OCI-LY1 (cell line): Measurements from ENCODE around the gene NF2.

Experiments
- EZH2 ChIP-seq: fragments of 200-600 bp; sonication (generic), shearing (Covaris generic); IDR thresholded peaks from 2 replicates; pipeline ENCODE4 v1.8.0; 2017; ENCODE audit warnings: borderline replicate concordance, mixed run types, mild to moderate bottlenecking, antibody characterized with exemption, low read length, moderate library complexity, mixed read lengths
- TF ChIP-seq, protein P1 (sequence below): fragments of 200-600 bp; sonication (generic), shearing (Covaris generic); IDR thresholded peaks from 2 replicates; pipeline ENCODE4 v1.5.1; 2017; ENCODE audit warnings: mild to moderate bottlenecking, antibody characterized with exemption, low read length, moderate library complexity, mixed read lengths

DNA sequence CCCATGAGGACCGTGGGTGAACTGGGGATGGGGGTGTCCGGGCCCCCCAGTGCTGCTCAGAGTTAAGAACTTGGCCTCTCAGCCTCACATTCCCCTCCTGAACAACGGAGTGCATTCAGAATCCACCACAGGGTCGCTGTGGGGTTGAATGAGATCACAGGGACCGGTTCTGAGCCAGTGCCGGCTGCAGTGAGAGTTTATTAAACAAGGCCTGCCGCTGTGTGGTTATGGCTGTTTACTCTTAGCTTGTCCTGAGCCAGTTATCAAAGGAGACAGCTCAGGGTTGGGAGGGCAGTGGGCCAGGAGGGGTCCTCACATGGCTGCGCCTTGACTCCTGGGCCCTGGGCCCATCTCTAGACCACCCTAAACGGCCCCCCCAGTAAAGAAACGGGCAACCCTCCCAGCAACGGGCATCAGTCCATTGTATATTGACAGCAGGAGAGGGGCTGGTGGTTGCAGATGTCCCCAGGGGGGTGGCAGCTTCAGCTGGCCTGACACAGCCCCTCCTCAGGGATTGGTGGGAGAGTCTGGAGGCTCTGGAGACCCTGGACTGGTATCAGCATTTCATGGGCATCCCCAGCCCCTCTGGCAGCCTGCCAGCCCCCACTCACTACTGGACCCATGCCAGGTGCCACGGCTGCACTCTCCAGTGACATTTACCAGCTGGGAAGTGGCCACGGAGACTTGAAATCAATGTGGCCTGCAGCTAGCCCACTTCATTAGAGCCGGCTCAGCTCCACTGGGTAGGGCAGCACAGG, 101.3 kb downstream of the NF2 start:
- TF ChIP-seq, protein P1, sequence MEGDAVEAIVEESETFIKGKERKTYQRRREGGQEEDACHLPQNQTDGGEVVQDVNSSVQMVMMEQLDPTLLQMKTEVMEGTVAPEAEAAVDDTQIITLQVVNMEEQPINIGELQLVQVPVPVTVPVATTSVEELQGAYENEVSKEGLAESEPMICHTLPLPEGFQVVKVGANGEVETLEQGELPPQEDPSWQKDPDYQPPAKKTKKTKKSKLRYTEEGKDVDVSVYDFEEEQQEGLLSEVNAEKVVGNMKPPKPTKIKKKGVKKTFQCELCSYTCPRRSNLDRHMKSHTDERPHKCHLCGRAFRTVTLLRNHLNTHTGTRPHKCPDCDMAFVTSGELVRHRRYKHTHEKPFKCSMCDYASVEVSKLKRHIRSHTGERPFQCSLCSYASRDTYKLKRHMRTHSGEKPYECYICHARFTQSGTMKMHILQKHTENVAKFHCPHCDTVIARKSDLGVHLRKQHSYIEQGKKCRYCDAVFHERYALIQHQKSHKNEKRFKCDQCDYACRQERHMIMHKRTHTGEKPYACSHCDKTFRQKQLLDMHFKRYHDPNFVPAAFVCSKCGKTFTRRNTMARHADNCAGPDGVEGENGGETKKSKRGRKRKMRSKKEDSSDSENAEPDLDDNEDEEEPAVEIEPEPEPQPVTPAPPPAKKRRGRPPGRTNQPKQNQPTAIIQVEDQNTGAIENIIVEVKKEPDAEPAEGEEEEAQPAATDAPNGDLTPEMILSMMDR = no peak
- no peak for TF ChIP-seq EZH2
